Right lobe of liver (tissue), 4 donors: ENCODE data around the gene S1PR5.

Experiments
- CTCF ChIP-seq, 4 donors: fragments of 200-600 bp in 3 of 4; fragments of 450-650 bp in 1 of 4; IDR thresholded peaks; one replicate each; pipeline versions ENCODE4 v1.5.1 to v1.8.0; 2016 to 2022; ENCODE audit warnings: antibody characterized with exemption in 4 of 4, mild to moderate bottlenecking in 2 of 4
- POLR2A ChIP-seq: fragments of 450-650 bp; IDR thresholded peaks from one replicate; pipeline ENCODE4 v1.6.1; 2017; ENCODE audit warnings: antibody characterized with exemption, mild to moderate bottlenecking
- donor health status: DM: no; HTN: no; CAD: no.
- donor health status: DM: no; HTN: no; CAD: no.
- donor health status: DM: no; HTN: yes; CAD: no.

DNA sequence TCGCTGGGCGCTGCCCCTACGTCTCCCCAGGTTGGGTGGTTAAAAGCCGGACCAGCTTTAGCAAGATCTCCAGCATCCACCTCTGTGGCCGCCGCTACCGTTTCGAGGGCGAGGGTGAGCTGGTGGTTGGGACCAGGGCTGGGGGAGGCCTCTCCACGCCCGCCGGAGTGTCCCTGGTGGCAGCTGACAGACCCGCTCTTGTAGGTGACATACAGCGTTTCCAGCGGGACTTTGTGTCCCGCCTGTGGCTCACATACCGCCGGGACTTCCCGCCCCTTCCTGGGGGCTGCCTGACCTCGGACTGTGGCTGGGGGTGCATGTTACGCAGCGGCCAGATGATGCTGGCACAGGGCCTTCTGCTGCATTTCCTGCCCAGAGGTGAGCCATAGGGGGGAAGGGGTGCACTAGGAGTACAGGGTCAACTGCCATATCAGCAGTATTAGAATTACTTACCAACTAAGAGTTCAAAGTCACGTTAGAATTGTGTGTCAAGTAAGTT lies 27.6 kb upstream of the S1PR5 start:
- TF ChIP-seq CTCF (IDR thresholded peaks at IDR 0.05) (no peak), POLR2A (peak; percentile 40)
